K562 (cell line): ENCODE measurements around the gene RHBG. TPM values are rescaled to one million over a fixed set of nuclear protein-coding genes. Genes with fewer than 3 reads are reported as not detected.

ENCODE experiments used
- ATAC-seq: fragments of 200-7000 bp; cut with Tn5 transposase; 3 replicates; pipeline ENCODE4 v1.9.1; 2020; ENCODE audit warnings: moderate library complexity
- BruUV-seq: library from RNA; stranded (reverse); fragments of 400-500 nt; replicated peaks from 2 replicates; lab custom pipeline; 2021; lab: Mats Ljungman, UMichigan
- CTCF ChIA-PET: fragments of 300-600 bp; formaldehyde crosslinking; extraction: SDS; loops from one replicate; lab custom pipeline; 2021; ENCODE audit warnings: low intra/inter-chr PET ratio; lab: Yijun Ruan, JAX
- POLR2A ChIA-PET: fragments of 300-600, 350-650 bp; sonication (Branson Sonifier 250); formaldehyde crosslinking; extraction: SDS; loops from one replicate; lab custom pipeline; 2021; ENCODE audit warnings: antibody characterized with exemption, inconsistent platforms; lab: Yijun Ruan, JAX
- DNase-seq, 4 experiments: peaks; one replicate each; pipeline versions ENCODE4 v3.0.0 to v3.0.0-alpha.2; 2011 to 2018; ENCODE audit warnings: low spot score in 3 of 4, mixed read lengths in 3 of 4; ENCODE audit errors: extremely low read depth in 1 of 4
- FAIRE-seq: peaks from 2 replicates; lab custom pipeline; 2011; peaks lifted over from hg19 to GRCh38; lab: Jason Lieb, UNC
- H2AFZ ChIP-seq: 2 replicates; pipeline ENCODE4 v1.6.0; 2011; ENCODE audit warnings: low read depth, low read length, control low read depth, inconsistent platforms
- H3K27ac ChIP-seq: fragments of 200-600 bp; 3 replicates; pipeline ENCODE4 v1.8.0; 2011; ENCODE audit warnings: low read depth, mild to moderate bottlenecking, control low read depth, inconsistent platforms, low read length, moderate library complexity, mixed read lengths; ENCODE audit errors: extremely low read depth
- H3K27me3 ChIP-seq, 2 experiments: fragments of 300-600 bp in 1 of 2; 2 replicates in 1 of 2; 3 replicates in 1 of 2; pipeline versions ENCODE4 v1.6.0 to v1.8.0; 2011; ENCODE audit warnings: inconsistent platforms in 2 of 2, low read length in 2 of 2, mild to moderate bottlenecking in 1 of 2, mixed read lengths in 1 of 2, moderate library complexity in 1 of 2; ENCODE audit not compliant: control insufficient read depth in 2 of 2, insufficient read depth in 2 of 2
- H3K36me3 ChIP-seq: fragments of 300-600 bp; 3 replicates; pipeline ENCODE4 v1.8.0; 2011; ENCODE audit warnings: mild to moderate bottlenecking, low read length, inconsistent platforms; ENCODE audit not compliant: control insufficient read depth, insufficient read depth
- H3K4me1 ChIP-seq, 2 experiments: fragments of 200-600 bp in 1 of 2; replicated peaks in 1 of 2; 2 replicates in 1 of 2; 3 replicates in 1 of 2; pipeline versions ENCODE4 v1.5.1 to v1.8.0; 2011; ENCODE audit warnings: inconsistent platforms in 2 of 2, low read length in 2 of 2, mild to moderate bottlenecking in 1 of 2, mixed read lengths in 1 of 2, moderate library complexity in 1 of 2; ENCODE audit not compliant: control insufficient read depth in 2 of 2, insufficient read depth in 2 of 2
- H3K4me2 ChIP-seq: 2 replicates; pipeline ENCODE4 v1.6.1; 2011; ENCODE audit warnings: low read length, control low read depth, inconsistent platforms, mixed read lengths; ENCODE audit not compliant: insufficient read depth
- H3K4me3 ChIP-seq: fragments of 200-600 bp; sonication (generic), shearing (Covaris generic); 2 replicates; pipeline ENCODE4 v1.5.1; 2016; ENCODE audit warnings: control low read depth, inconsistent platforms
- H3K79me2 ChIP-seq: fragments of 200-600 bp; 3 replicates; pipeline ENCODE4 v1.8.0; 2011; ENCODE audit warnings: low read length, inconsistent platforms; ENCODE audit not compliant: control insufficient read depth, insufficient read depth
- H3K9ac ChIP-seq, 2 experiments: 2 replicates each; pipeline versions ENCODE4 v1.6.0 to v1.6.1; 2011; ENCODE audit warnings: low read depth in 2 of 2, low read length in 2 of 2, control low read depth in 1 of 2, inconsistent platforms in 1 of 2, mild to moderate bottlenecking in 1 of 2, mixed read lengths in 1 of 2; ENCODE audit not compliant: insufficient read depth in 1 of 2
- H3K9me1 ChIP-seq: one replicate; pipeline ENCODE4 v1.6.0; 2011; ENCODE audit warnings: inconsistent platforms, mild to moderate bottlenecking, low read length, moderate library complexity; ENCODE audit not compliant: control insufficient read depth, insufficient read depth
- H3K9me3 ChIP-seq: replicated peaks from 2 replicates; pipeline ENCODE4 v1.5.1; 2011; ENCODE audit warnings: low read depth, low read length, inconsistent platforms; ENCODE audit not compliant: control insufficient read depth, insufficient read depth
- H4K20me1 ChIP-seq: replicated peaks from 2 replicates; pipeline ENCODE4 v1.6.1; 2011; ENCODE audit warnings: low read length, inconsistent platforms, mixed read lengths; ENCODE audit not compliant: control insufficient read depth, insufficient read depth
- ELF2 ChIP-seq: fragments of 250-450 bp; sonication (Bioruptor Pico); IDR thresholded peaks from 2 replicates; pipeline ENCODE4 v1.5.0; 2021; ENCODE audit warnings: mild to moderate bottlenecking
- L3MBTL2 ChIP-seq: fragments of 450-650 bp; IDR thresholded peaks from 2 replicates; pipeline ENCODE4 v1.6.1; 2016; ENCODE audit warnings: mild to moderate bottlenecking, moderate library complexity
- MGA ChIP-seq: fragments of 450-650 bp; IDR thresholded peaks from 2 replicates; pipeline ENCODE4 v1.6.1; 2016; ENCODE audit warnings: mild to moderate bottlenecking, moderate library complexity
- NFE2 ChIP-seq: IDR thresholded peaks from 2 replicates; pipeline ENCODE4 v1.6.1; 2014; ENCODE audit warnings: antibody characterized with exemption, low read depth
- YY1 ChIP-seq, 3 experiments: IDR thresholded peaks; 2 replicates each; pipeline ENCODE4 v1.6.1; 2011; ENCODE audit warnings: low read length in 2 of 3, mild to moderate bottlenecking in 2 of 3, moderate library complexity in 2 of 3, borderline replicate concordance in 1 of 3, control low read depth in 1 of 3, low read depth in 1 of 3; ENCODE audit not compliant: insufficient read depth in 3 of 3, insufficient replicate concordance in 2 of 3, control insufficient read depth in 1 of 3, insufficient read length in 1 of 3; ENCODE audit errors: extremely low read depth in 1 of 3
- WGBS: fragments of 100-300 bp; shearing (Covaris generic); methylation state at CpG from one replicate; pipeline ENCODE4 v1.1.6; 2016; ENCODE audit warnings: low coverage, mixed read lengths; ENCODE audit not compliant: insufficient coverage; ENCODE audit errors: missing lambda C conversion rate; 5-methylcytosine and 5-hydroxymethylcytosine counted together
- in situ Hi-C: fragments of 300-500 bp; cut with MboI; formaldehyde crosslinking; loops from 4 replicates; pipeline ENCODE4 v1.15.0; 2018; ENCODE audit warnings: inconsistent platforms, mixed read lengths
- intact Hi-C: fragments of 100-400 bp; cut with micrococcal nuclease; formaldehyde crosslinking; loops from 2 replicates; pipeline ENCODE4 v1.14.2; 2022
- polyA plus RNA-seq, 8 experiments: library from polyadenylated mRNA; depleted of rRNA in 4 of 8; stranded (reverse) in 5 of 8; unstranded in 3 of 8; fragments of >200 nt; fragmentation: Nextera tagmentation in 2 of 8; fragmentation: Illumina TruSeq in 1 of 8; extraction: Ambion mirVana in 2 of 8; extraction: Trizol in 1 of 8; gene quantifications; 2 replicates each; pipeline versions ENCODE4 v1.2.1 to v1.2.3, GENCODE V29; 2011 to 2014; ENCODE audit warnings: inconsistent platforms in 1 of 8, missing spikeins in 1 of 8
- total RNA-seq, 7 experiments: library from RNA; depleted of rRNA in 6 of 7; stranded (reverse); fragments of >200 nt in 6 of 7; fragmentation: Illumina TruSeq in 2 of 7; extraction: Trizol in 2 of 7; gene quantifications; 2 replicates each; pipeline versions ENCODE4 v1.2.1 to v1.2.3, GENCODE V29; 2011 to 2021; ENCODE audit warnings: low replicate concordance in 1 of 7
- TF ChIP-seq, protein P1 (sequence below): fragments of 450-650 bp; IDR thresholded peaks from 2 replicates; pipeline ENCODE4 v1.6.1; 2016; ENCODE audit warnings: missing biosample characterization, missing genetic modification characterization

Gene RHBG
- total and polyA plus RNA-seq, 9 of the 15 experiments (the other 6 are each of a cell fraction or from before 2014, with no cell fraction given): not detected

GRCh38 chr1:156399355-156400125, 30.5 kb downstream of the RHBG start:
- in situ Hi-C loops: no loop called here
- H3K9ac ChIP-seq: peak overlapping the region in 1 of 2 experiments; percentile 48; a peak in 1 of 4 replicates
- no peaks in the 10 kb centered on the region for H3K9me1 ChIP-seq
- H3K79me2 ChIP-seq: no peaks in the 10 kb centered on the region
- BruUV-seq: no TSS peak
- ATAC-seq (peak; percentile 67), FAIRE-seq (no peak), DNase-seq (peak in 2 of 4 experiments; percentile 45 to 47)
- H3K4me3 ChIP-seq: no peak overlapping the region
- 0 out of 2 replicates have a peak, but pooled peaks cover 6% of the 10 kb centered on the region for H4K20me1 ChIP-seq
- no peak overlapping the region for H3K4me2 ChIP-seq
- CTCF ChIA-PET: no interaction called here
- no peaks in the 10 kb centered on the region for H3K36me3 ChIP-seq
- H2AFZ ChIP-seq: peak overlapping the region; percentile 28
- H3K4me1 ChIP-seq: peaks cover 0 to 19% of the 10 kb centered on the region in 2 experiments; a peak in 3 of 5 replicates
- H3K9me3 ChIP-seq: no peaks in the 10 kb centered on the region
- intact Hi-C loops: no loop called here
- WGBS: 54% methylated on average over 9 of the region's 10 CpGs
- POLR2A ChIA-PET: interaction anchor here (1.2 to 1.5 kb wide), 2 partner anchors 10 to 11 kb away, joined by 4 to 6 read pairs; no protein-coding TSS in a partner anchor
- H3K27me3 ChIP-seq: peaks cover 6 to 16% of the 10 kb centered on the region in 2 experiments; a peak in 3 of 5 replicates
- H3K27ac ChIP-seq: peak overlapping the region; percentile 51; the same call in 1 of the 3 replicates
- TF ChIP-seq, protein P1, sequence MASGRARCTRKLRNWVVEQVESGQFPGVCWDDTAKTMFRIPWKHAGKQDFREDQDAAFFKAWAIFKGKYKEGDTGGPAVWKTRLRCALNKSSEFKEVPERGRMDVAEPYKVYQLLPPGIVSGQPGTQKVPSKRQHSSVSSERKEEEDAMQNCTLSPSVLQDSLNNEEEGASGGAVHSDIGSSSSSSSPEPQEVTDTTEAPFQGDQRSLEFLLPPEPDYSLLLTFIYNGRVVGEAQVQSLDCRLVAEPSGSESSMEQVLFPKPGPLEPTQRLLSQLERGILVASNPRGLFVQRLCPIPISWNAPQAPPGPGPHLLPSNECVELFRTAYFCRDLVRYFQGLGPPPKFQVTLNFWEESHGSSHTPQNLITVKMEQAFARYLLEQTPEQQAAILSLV (tag): no peak
- peak; percentile 82 for TF ChIP-seq L3MBTL2
- TF ChIP-seq ELF2 (CRISPR knock-in tag): no peak
- peak; percentile 75 for TF ChIP-seq MGA
- peak in 1 of 3 experiments; percentile 60 for TF ChIP-seq YY1 (IDR thresholded peaks at IDR 0.05; ENCODE audit: borderline replicate concordance in 1 of 3, control insufficient read depth in 1 of 3, extremely low read depth in 1 of 3, insufficient read depth in 3 of 3, insufficient read length in 1 of 3, insufficient replicate concordance in 2 of 3, low read depth in 1 of 3, low read length in 2 of 3)
- TF ChIP-seq NFE2: 0 out of 2 replicates have a peak, but pooled peaks have one; percentile 20
